Right lobe of liver (tissue), 6 donors: ENCODE data around the gene B4GALT2. TPM values are rescaled to one million over a fixed set of nuclear protein-coding genes. Genes with fewer than 3 reads are reported as not detected.

Experiments used
- ATAC-seq, 4 donors: fragments of 200-7000 bp; cut with Tn5 transposase; one replicate each; pipeline ENCODE4 v1.9.1; 2020; ENCODE audit warnings: mild to moderate bottlenecking in 4 of 4, moderate library complexity in 4 of 4
- DNase-seq, 3 donors: peaks; one replicate each; pipeline ENCODE4 v3.0.0-alpha.2; 2020
- H3K27ac ChIP-seq, 3 donors: fragments of 200-600 bp; one replicate each; pipeline ENCODE4 v1.8.0; 2022
- H3K27me3 ChIP-seq, 2 donors: fragments of 200-600 bp; one replicate each; pipeline ENCODE4 v1.8.0; 2022
- H3K36me3 ChIP-seq, 4 donors: fragments of 200-600 bp; sonication (generic) in 1 of 4; one replicate each; pipeline versions ENCODE4 v1.5.1 to v1.8.0; 2017 to 2022; ENCODE audit warnings: control low read depth in 1 of 4
- H3K4me1 ChIP-seq, 4 donors: fragments of 200-600 bp; sonication (generic) in 1 of 4; one replicate each; pipeline versions ENCODE4 v1.5.1 to v1.8.0; 2017 to 2022; ENCODE audit warnings: control low read depth in 1 of 4
- H3K4me3 ChIP-seq, 3 donors: fragments of 200-600 bp; one replicate each; pipeline ENCODE4 v1.8.0; 2022
- H3K9me3 ChIP-seq, 4 donors: fragments of 200-600 bp; sonication (generic) in 1 of 4; one replicate each; pipeline versions ENCODE4 v1.5.1 to v1.8.0; 2017 to 2022; ENCODE audit warnings: control low read depth in 1 of 4
- POLR2A ChIP-seq: fragments of 450-650 bp; IDR thresholded peaks from one replicate; pipeline ENCODE4 v1.6.1; 2017; ENCODE audit warnings: antibody characterized with exemption, mild to moderate bottlenecking
- WGBS: methylation state at CpG from one replicate; pipeline ENCODE4 v1.1.6; 2018; ENCODE audit warnings: low coverage, low lambda C conversion rate; ENCODE audit not compliant: insufficient coverage; ENCODE audit errors: missing lambda C conversion rate; 5-methylcytosine and 5-hydroxymethylcytosine counted together
- intact Hi-C, 2 donors: fragments of 100-400 bp; cut with DNase I; formaldehyde crosslinking; loops; one replicate each; pipeline versions ENCODE4 v1.11.2 to v1.14.1; 2022
- total RNA-seq, 6 experiments: library from RNA; depleted of rRNA in 2 of 6; stranded (reverse); fragments of >200 nt in 2 of 6; fragmentation: NEBNext Ultra II Directional in 3 of 6; extraction: Animal tissue kit (Norgen Biotek cat#: 25700) in 3 of 6; gene quantifications; one replicate each; pipeline versions ENCODE4 v1.1.0 to v1.2.4, GENCODE V29; 2016 to 2023
- TF ChIP-seq, protein P1 (sequence below), 4 donors: fragments of 200-600 bp in 3 of 4; fragments of 450-650 bp in 1 of 4; IDR thresholded peaks; one replicate each; pipeline versions ENCODE4 v1.5.1 to v1.8.0; 2016 to 2022; ENCODE audit warnings: antibody characterized with exemption in 4 of 4, mild to moderate bottlenecking in 2 of 4
- donor health status: DM: no; HTN: yes; CAD: no.
- donor health status: DM: no; HTN: no; CAD: no.
- donor health status: DM: no; HTN: no; CAD: no.
- donor health status: DM: no; HTN: yes; CAD: no.
- donor health status: DM: no; HTN: yes; CAD: no.

B4GALT2 gene
- total RNA-seq, 6 experiments from 2014 or later: 13.4 to 49.5 (median 18.5) TPM

DNA sequence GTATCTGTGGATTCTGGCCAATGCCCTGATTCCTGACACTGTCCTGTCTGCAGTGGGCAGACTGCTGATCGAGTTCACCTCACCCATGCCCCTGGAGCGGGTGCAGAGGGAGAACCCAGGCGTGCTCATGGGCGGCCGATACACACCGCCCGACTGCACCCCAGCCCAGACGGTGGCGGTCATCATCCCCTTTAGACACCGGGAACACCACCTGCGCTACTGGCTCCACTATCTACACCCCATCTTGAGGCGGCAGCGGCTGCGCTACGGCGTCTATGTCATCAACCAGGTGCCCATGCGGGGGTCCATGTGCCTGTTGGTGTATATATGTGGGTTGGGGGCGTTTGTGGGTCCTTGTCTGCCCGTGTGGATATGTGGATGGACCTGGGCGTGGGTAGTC is 2.6 kb downstream of the B4GALT2 start:
- Histone ChIP-seq H3K36me3 (peaks cover 0 to 9% (median 5%) of the 10 kb centered on the region in 4 donors), H3K4me1 (peaks cover 0 to 30% (median 7%) of the 10 kb centered on the region in 4 donors), H3K27me3 (no peaks in the 10 kb centered on the region), H3K27ac (no peak overlapping the region), H3K9me3 (no peaks in the 10 kb centered on the region), H3K4me3 (no peak overlapping the region)
- TF ChIP-seq POLR2A: no peak
- TF ChIP-seq, protein P1, sequence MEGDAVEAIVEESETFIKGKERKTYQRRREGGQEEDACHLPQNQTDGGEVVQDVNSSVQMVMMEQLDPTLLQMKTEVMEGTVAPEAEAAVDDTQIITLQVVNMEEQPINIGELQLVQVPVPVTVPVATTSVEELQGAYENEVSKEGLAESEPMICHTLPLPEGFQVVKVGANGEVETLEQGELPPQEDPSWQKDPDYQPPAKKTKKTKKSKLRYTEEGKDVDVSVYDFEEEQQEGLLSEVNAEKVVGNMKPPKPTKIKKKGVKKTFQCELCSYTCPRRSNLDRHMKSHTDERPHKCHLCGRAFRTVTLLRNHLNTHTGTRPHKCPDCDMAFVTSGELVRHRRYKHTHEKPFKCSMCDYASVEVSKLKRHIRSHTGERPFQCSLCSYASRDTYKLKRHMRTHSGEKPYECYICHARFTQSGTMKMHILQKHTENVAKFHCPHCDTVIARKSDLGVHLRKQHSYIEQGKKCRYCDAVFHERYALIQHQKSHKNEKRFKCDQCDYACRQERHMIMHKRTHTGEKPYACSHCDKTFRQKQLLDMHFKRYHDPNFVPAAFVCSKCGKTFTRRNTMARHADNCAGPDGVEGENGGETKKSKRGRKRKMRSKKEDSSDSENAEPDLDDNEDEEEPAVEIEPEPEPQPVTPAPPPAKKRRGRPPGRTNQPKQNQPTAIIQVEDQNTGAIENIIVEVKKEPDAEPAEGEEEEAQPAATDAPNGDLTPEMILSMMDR (IDR thresholded peaks at IDR 0.05): no peak
- WGBS: no CpG with 5 or more reads among the region's 20 CpGs
- ATAC-seq: no peak
- DNase-seq: no peak
- intact Hi-C loops: no loop called here

DNA sequence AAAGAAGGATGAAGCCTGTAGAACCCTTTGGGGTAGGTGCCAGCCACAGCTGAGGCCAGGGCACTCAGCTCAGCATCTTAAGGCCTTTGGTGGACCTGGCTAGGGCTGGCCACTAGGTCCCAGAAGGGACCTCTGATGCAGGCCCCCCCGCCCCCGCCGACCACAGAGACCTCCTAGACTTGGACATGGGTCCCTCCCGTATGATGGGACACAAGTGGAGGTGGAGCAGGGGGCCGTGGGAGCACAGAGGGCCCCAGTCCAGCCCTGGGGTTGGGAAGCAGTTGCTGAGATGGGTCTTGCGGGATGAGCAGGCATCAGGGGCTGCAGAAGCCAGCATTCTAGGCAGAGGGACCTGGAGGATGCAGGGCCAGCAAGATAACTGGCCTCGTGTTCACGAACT is 3.2 kb downstream of the B4GALT2 start:
- Histone ChIP-seq H3K4me3 (no peak overlapping the region), H3K27me3 (no peaks in the 10 kb centered on the region), H3K4me1 (peaks cover 0 to 30% (median 7%) of the 10 kb centered on the region in 4 donors), H3K36me3 (peaks cover 0 to 3% (median 1%) of the 10 kb centered on the region in 4 donors), H3K9me3 (no peaks in the 10 kb centered on the region), H3K27ac (no peak overlapping the region)
- intact Hi-C loops: no loop called here
- DNase-seq (no peak), ATAC-seq (no peak)
- TF ChIP-seq, protein P1 (IDR thresholded peaks at IDR 0.05): no peak
- WGBS: 94% methylated on average over 2 of the region's 8 CpGs

DNA sequence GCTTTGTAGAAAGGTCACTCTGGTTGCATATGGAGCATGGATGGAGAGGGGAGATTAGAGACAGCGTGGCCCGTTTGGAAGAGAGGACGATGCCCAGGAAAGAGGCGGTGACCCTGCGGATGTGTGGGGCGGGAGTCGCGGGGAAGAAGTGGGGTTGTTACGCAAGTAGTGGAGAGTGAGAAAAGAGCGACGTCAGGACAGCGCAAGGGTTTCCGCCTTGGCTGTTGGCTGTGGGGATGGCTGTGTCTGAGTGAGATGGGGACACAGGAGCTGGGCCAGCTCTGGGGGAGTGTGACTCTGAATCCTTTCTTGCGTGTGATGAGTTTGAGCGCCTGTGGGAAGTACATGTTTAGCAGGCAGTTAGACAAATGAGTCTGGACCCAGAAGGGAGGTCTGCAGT is 3.8 kb downstream of the B4GALT2 start:
- H3K36me3 ChIP-seq: peaks cover 0 to 2% (median 0%) of the 10 kb centered on the region in 4 donors
- WGBS: 70% methylated on average over 14 of the region's 15 CpGs

DNA sequence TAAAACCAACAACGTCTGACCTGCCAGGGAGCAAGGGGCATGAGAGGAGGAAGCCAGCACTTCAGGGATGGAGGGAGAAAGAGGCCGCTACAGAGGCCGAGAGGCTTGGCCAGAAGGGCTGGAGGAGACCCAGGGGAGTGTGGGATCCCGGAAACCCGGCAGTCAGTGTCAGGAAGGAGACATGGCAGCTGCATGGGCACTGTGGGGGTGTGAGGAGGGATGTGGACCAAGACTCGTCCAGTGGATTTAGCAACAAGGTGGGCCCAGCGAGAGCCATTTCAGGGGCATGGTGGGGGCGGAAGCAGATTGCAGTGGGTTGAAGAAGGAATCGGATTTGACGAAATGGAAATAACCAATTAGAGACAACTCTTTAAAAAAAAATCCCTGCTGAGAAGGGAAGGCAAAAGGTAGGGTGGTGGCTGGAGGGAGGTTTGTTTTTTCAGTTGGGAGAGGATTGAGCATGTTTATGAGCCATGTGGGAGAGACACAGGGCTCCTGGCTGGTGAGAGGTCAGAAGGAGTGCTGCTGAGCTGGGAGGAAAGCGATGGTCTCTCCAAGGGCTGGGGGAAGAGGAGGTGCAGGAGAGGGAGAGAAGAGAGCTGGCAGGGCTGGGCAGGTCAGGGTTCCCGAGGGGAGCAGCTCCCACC is 4.4 kb downstream of the B4GALT2 start:
- Histone ChIP-seq H3K9me3 (no peaks in the 10 kb centered on the region), H3K36me3 (no peaks in the 10 kb centered on the region), H3K27ac (no peak overlapping the region), H3K4me3 (no peak overlapping the region), H3K27me3 (no peaks in the 10 kb centered on the region), H3K4me1 (peaks cover 0 to 25% (median 2%) of the 10 kb centered on the region in 4 donors)
- intact Hi-C loops: no loop called here
- ATAC-seq (no peak), DNase-seq (no peak)
- TF ChIP-seq, protein P1 (IDR thresholded peaks at IDR 0.05): no peak
- no peak for TF ChIP-seq POLR2A
- WGBS: 88% methylated on average over 10 of the region's 12 CpGs

More for the DNA sequence above, 3.8 kb downstream of the B4GALT2 start:
- Histone ChIP-seq H3K4me3 (no peak overlapping the region), H3K27ac (no peak overlapping the region), H3K9me3 (no peaks in the 10 kb centered on the region), H3K27me3 (no peaks in the 10 kb centered on the region), H3K4me1 (peaks cover 0 to 30% (median 5%) of the 10 kb centered on the region in 4 donors)
- no peak for DNase-seq
- TF ChIP-seq POLR2A: no peak
- TF ChIP-seq, protein P1 (IDR thresholded peaks at IDR 0.05): no peak
- intact Hi-C loops: no loop called here
- ATAC-seq: no peak
